ENCODE results near the gene SMIM3. TPM values are rescaled to one million over a fixed set of nuclear protein-coding genes. Genes with fewer than 3 reads are reported as not detected.

The SMIM3 gene
- polyA plus RNA-seq, 2 of the 4 experiments (the other 2 are of a cell fraction), result 4.5 to 4.6 TPM

DNA sequence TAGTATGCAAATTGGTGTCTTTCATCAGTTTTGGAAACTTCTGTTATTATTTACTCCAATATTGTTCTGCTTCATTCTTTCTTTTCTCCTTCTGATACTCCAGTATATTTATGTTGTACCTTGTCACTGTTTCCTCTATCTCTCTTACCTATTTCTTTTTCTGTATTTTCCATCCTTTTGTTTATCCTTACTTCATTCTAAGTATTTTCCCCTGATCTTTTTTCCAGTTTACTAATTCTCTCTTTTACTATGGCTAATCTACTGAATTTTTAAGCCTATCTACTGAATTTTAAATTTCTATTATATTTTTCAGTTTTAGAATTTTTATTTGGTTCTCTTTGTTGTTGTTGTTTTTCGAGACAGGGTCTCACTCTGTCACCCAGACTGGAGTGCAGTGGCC is 7.4 kb downstream of the SMIM3 start:
- POLR2A ChIA-PET, result no interaction called here
- Histone ChIP-seq H3K4me2 (no peak overlapping the region), H3K4me3 (no peak overlapping the region), H3K27ac (no peak overlapping the region), H3K4me1 (peaks cover 7% of the 10 kb centered on the region; the same call in 1 of the 3 replicates), H3K9me3 (peaks cover 13% of the 10 kb centered on the region; the same call in 2 of the 3 replicates)
- TF ChIP-seq POLR2AphosphoS2 (conservative IDR thresholded peaks at IDR 0.05; ENCODE audit: low read length) (no peak), JUNB (IDR thresholded peaks at IDR 0.05) (no peak), HOXB13 (CRISPR knock-in tag; IDR thresholded peaks at IDR 0.05; ENCODE audit: low read depth) (no peak), EHF (CRISPR knock-in tag; IDR thresholded peaks at IDR 0.05) (no peak), ZSCAN20 (CRISPR knock-in tag; IDR thresholded peaks at IDR 0.05) (no peak), ZNF302 (CRISPR knock-in tag; IDR thresholded peaks at IDR 0.05) (no peak), POLR2A (IDR thresholded peaks at IDR 0.05; ENCODE audit: low read length) (no peak), EP300 (IDR thresholded peaks at IDR 0.05) (no peak), ZC3H11A (IDR thresholded peaks at IDR 0.05) (no peak), RCOR1 (IDR thresholded peaks at IDR 0.05; ENCODE audit: low read depth, low read length) (no peak), RFX5 (IDR thresholded peaks at IDR 0.05) (no peak), RAD21 (conservative IDR thresholded peaks at IDR 0.05 in 1 of 2, IDR thresholded peaks at IDR 0.05 in 1 of 2) (no peak)
- TF ChIP-seq, protein P1, sequence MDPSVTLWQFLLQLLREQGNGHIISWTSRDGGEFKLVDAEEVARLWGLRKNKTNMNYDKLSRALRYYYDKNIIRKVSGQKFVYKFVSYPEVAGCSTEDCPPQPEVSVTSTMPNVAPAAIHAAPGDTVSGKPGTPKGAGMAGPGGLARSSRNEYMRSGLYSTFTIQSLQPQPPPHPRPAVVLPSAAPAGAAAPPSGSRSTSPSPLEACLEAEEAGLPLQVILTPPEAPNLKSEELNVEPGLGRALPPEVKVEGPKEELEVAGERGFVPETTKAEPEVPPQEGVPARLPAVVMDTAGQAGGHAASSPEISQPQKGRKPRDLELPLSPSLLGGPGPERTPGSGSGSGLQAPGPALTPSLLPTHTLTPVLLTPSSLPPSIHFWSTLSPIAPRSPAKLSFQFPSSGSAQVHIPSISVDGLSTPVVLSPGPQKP (IDR thresholded peaks at IDR 0.05; ENCODE audit: low read depth, low read length), result no peak
- TF ChIP-seq, protein P2, sequence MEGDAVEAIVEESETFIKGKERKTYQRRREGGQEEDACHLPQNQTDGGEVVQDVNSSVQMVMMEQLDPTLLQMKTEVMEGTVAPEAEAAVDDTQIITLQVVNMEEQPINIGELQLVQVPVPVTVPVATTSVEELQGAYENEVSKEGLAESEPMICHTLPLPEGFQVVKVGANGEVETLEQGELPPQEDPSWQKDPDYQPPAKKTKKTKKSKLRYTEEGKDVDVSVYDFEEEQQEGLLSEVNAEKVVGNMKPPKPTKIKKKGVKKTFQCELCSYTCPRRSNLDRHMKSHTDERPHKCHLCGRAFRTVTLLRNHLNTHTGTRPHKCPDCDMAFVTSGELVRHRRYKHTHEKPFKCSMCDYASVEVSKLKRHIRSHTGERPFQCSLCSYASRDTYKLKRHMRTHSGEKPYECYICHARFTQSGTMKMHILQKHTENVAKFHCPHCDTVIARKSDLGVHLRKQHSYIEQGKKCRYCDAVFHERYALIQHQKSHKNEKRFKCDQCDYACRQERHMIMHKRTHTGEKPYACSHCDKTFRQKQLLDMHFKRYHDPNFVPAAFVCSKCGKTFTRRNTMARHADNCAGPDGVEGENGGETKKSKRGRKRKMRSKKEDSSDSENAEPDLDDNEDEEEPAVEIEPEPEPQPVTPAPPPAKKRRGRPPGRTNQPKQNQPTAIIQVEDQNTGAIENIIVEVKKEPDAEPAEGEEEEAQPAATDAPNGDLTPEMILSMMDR (IDR thresholded peaks at IDR 0.05), result no peak
- TF ChIP-seq, protein P3, sequence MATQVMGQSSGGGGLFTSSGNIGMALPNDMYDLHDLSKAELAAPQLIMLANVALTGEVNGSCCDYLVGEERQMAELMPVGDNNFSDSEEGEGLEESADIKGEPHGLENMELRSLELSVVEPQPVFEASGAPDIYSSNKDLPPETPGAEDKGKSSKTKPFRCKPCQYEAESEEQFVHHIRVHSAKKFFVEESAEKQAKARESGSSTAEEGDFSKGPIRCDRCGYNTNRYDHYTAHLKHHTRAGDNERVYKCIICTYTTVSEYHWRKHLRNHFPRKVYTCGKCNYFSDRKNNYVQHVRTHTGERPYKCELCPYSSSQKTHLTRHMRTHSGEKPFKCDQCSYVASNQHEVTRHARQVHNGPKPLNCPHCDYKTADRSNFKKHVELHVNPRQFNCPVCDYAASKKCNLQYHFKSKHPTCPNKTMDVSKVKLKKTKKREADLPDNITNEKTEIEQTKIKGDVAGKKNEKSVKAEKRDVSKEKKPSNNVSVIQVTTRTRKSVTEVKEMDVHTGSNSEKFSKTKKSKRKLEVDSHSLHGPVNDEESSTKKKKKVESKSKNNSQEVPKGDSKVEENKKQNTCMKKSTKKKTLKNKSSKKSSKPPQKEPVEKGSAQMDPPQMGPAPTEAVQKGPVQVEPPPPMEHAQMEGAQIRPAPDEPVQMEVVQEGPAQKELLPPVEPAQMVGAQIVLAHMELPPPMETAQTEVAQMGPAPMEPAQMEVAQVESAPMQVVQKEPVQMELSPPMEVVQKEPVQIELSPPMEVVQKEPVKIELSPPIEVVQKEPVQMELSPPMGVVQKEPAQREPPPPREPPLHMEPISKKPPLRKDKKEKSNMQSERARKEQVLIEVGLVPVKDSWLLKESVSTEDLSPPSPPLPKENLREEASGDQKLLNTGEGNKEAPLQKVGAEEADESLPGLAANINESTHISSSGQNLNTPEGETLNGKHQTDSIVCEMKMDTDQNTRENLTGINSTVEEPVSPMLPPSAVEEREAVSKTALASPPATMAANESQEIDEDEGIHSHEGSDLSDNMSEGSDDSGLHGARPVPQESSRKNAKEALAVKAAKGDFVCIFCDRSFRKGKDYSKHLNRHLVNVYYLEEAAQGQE (IDR thresholded peaks at IDR 0.05), result no peak
- TF ChIP-seq, protein P4, sequence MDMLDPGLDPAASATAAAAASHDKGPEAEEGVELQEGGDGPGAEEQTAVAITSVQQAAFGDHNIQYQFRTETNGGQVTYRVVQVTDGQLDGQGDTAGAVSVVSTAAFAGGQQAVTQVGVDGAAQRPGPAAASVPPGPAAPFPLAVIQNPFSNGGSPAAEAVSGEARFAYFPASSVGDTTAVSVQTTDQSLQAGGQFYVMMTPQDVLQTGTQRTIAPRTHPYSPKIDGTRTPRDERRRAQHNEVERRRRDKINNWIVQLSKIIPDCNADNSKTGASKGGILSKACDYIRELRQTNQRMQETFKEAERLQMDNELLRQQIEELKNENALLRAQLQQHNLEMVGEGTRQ (IDR thresholded peaks at IDR 0.05), result no peak
- CTCF ChIA-PET, result interaction anchor here (5.1 kb wide), 1 partner anchor 15 kb away, joined by 33 read pairs; no protein-coding TSS in a partner anchor
- 6% methylated on average over 1 of the region's 1 CpG for WGBS (ENCODE audit: missing lambda C conversion rate)
- DNase-seq (ENCODE audit: low read depth in 1 of 2, low spot score in 1 of 2) (no peak), ATAC-seq (no peak), FAIRE-seq (no peak)

DNA sequence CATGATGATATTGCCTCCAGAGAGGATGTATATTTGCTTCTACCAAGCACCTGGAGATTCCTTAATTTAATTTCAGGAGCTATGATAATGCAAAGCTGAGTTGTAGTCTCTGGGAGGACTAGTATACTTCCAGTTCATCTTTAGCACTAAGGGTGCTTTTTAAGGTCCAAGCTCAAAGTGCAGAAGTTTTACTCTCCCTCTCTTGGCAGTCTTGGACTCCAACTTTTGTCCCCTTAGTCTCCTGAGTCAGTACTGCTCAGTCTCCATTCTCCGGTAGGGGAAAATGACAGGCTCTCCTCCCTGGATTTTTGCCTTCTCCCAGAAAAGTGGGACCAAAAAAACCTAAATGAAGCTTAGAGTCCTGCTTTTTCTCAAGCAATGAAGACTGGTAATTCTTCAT is 8.3 kb downstream of the SMIM3 start:
- H3K4me3 ChIP-seq, result no peak overlapping the region
- ChIA-PET CTCF (interaction anchor here (1.0 to 5.1 kb wide), 3 partner anchors 8 to 67 kb away, joined by 4 to 33 read pairs (median 5); partner anchors contain the start of gene SMIM3), POLR2A (no interaction called here)
- H3K9me3 ChIP-seq, result peaks cover 13% of the 10 kb centered on the region; the same call in 2 of the 3 replicates
- DNase-seq (ENCODE audit: low read depth in 1 of 2, low spot score in 1 of 2) (no peak), ATAC-seq (no peak), FAIRE-seq (no peak)
- H3K4me1 ChIP-seq, result peaks cover 7% of the 10 kb centered on the region; the same call in 1 of the 3 replicates
- H3K4me2 ChIP-seq, result no peak overlapping the region
- TF ChIP-seq ZFP36 (IDR thresholded peaks at IDR 0.05; ENCODE audit: borderline replicate concordance, partially characterized antibody) (no peak), HOXB5 (CRISPR knock-in tag; IDR thresholded peaks at IDR 0.05) (no peak)
- WGBS (ENCODE audit: missing lambda C conversion rate), result 91% methylated on average over 1 of the region's 1 CpG
- no peak overlapping the region for H3K27ac ChIP-seq

Measured in A549 (cell line).